Hepatocyte (in vitro differentiated cells): Measurements from ENCODE around the gene MIER1.
"Not testable (repeated sequence)": the region's sequence is repeated elsewhere in the genome, so short reads cannot be mapped to it uniquely, and the experiment has no call there.

Experiments used
- EZH2 ChIP-seq: fragments of 200-600 bp; sonication (generic); IDR thresholded peaks from 2 replicates; pipeline ENCODE4 v1.6.1; 2016; ENCODE audit warnings: antibody characterized with exemption, mild to moderate bottlenecking, borderline replicate concordance
- TF ChIP-seq, protein P1 (sequence below): fragments of 200-600 bp; sonication (generic); IDR thresholded peaks from 2 replicates; pipeline ENCODE4 v1.5.1; 2016; ENCODE audit warnings: antibody characterized with exemption, mild to moderate bottlenecking; ENCODE audit not compliant: poor library complexity

DNA sequence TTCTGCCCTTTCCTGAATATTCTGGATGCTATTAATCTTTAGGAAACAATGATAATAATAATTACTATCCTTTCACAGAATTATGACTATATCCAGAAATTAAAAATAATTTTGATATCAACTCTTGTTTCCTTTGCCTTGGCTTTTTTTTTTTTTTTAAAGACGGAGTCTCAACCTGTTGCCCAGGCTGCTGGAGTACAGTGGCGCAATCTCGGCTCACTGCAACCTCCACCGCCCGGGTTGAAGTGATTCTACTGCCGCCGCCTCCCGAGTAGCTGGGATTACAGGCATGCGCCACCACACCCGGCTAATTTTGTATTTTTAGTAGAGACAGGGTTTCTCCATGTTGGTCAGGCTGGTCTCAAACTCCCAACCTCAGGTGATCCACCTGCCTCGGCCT lies 54.8 kb downstream of the MIER1 start:
- not testable (repeated sequence) for TF ChIP-seq EZH2
- TF ChIP-seq, protein P1, sequence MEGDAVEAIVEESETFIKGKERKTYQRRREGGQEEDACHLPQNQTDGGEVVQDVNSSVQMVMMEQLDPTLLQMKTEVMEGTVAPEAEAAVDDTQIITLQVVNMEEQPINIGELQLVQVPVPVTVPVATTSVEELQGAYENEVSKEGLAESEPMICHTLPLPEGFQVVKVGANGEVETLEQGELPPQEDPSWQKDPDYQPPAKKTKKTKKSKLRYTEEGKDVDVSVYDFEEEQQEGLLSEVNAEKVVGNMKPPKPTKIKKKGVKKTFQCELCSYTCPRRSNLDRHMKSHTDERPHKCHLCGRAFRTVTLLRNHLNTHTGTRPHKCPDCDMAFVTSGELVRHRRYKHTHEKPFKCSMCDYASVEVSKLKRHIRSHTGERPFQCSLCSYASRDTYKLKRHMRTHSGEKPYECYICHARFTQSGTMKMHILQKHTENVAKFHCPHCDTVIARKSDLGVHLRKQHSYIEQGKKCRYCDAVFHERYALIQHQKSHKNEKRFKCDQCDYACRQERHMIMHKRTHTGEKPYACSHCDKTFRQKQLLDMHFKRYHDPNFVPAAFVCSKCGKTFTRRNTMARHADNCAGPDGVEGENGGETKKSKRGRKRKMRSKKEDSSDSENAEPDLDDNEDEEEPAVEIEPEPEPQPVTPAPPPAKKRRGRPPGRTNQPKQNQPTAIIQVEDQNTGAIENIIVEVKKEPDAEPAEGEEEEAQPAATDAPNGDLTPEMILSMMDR, result not testable (repeated sequence)
